CD14-positive monocyte (primary cell): ENCODE results near the gene MUS81. TPM values are rescaled to one million over a fixed set of nuclear protein-coding genes. Genes with fewer than 3 reads are reported as not detected.

Experiments used
- DNase-seq, 3 donors: peaks; one replicate each; pipeline ENCODE4 v3.0.0-alpha.2; 2011 to 2022
- H2AFZ ChIP-seq: 2 replicates; pipeline ENCODE4 v1.6.0; 2012; ENCODE audit warnings: mild to moderate bottlenecking, low read depth, low read length, inconsistent platforms; ENCODE audit not compliant: insufficient read depth, poor library complexity, severe bottlenecking
- H3K27ac ChIP-seq, 2 donors: 1 replicate in 1 of 2; 2 replicates in 1 of 2; pipeline ENCODE4 v1.5.1; 2012 to 2013; ENCODE audit warnings: low read length in 2 of 2, control low read depth in 1 of 2, inconsistent platforms in 1 of 2, low read depth in 1 of 2, mild to moderate bottlenecking in 1 of 2
- H3K27me3 ChIP-seq, 2 donors: one replicate each; pipeline versions ENCODE4 v1.6.0 to v1.6.1; 2011 to 2013; ENCODE audit warnings: low read length in 2 of 2; ENCODE audit not compliant: control insufficient read depth in 2 of 2, insufficient read depth in 2 of 2
- H3K36me3 ChIP-seq, 2 donors: replicated peaks in 1 of 2; 1 replicate in 1 of 2; 2 replicates in 1 of 2; pipeline versions ENCODE4 v1.5.1 to v1.6.1; 2012 to 2013; ENCODE audit warnings: low read length in 2 of 2, control low read depth in 1 of 2, inconsistent platforms in 1 of 2, mild to moderate bottlenecking in 1 of 2; ENCODE audit not compliant: insufficient read depth in 2 of 2, control insufficient read depth in 1 of 2
- H3K4me1 ChIP-seq, 2 donors: 1 replicate in 1 of 2; 2 replicates in 1 of 2; pipeline versions ENCODE4 v1.5.1 to v1.6.1; 2012 to 2013; ENCODE audit warnings: low read length in 2 of 2, control low read depth in 1 of 2, inconsistent platforms in 1 of 2, mild to moderate bottlenecking in 1 of 2, moderate library complexity in 1 of 2; ENCODE audit not compliant: insufficient read depth in 2 of 2, control insufficient read depth in 1 of 2
- H3K4me2 ChIP-seq: replicated peaks from 2 replicates; pipeline ENCODE3; 2012; ENCODE audit warnings: low read length, moderate library complexity, mild to moderate bottlenecking; ENCODE audit not compliant: poor library complexity, severe bottlenecking; ENCODE audit errors: extremely low read depth
- H3K4me3 ChIP-seq, 3 experiments: fragments of 200-600 bp in 1 of 3; sonication (generic) in 1 of 3; replicated peaks in 1 of 3; 1 replicate in 2 of 3; 2 replicates in 1 of 3; pipeline ENCODE4 v1.5.1; 2011 to 2013; ENCODE audit warnings: low read length in 3 of 3, mild to moderate bottlenecking in 3 of 3, control low read depth in 2 of 3, low read depth in 2 of 3, inconsistent platforms in 1 of 3, moderate library complexity in 1 of 3
- H3K79me2 ChIP-seq: 2 replicates; pipeline ENCODE4 v1.6.0; 2012; ENCODE audit warnings: mild to moderate bottlenecking, control low read depth, inconsistent platforms, low read length, moderate library complexity; ENCODE audit not compliant: insufficient read depth
- H3K9ac ChIP-seq: 2 replicates; pipeline ENCODE4 v1.6.0; 2017; ENCODE audit warnings: low read length, mild to moderate bottlenecking; ENCODE audit not compliant: insufficient read depth, poor library complexity, severe bottlenecking
- H3K9me3 ChIP-seq, 2 donors: replicated peaks in 1 of 2; 1 replicate in 1 of 2; 2 replicates in 1 of 2; pipeline versions ENCODE4 v1.5.1 to v1.6.1; 2012 to 2013; ENCODE audit warnings: low read length in 2 of 2, control low read depth in 1 of 2; ENCODE audit not compliant: control insufficient read depth in 1 of 2, insufficient read depth in 1 of 2
- H4K20me1 ChIP-seq: 2 replicates; pipeline ENCODE4 v1.6.0; 2012; ENCODE audit warnings: mild to moderate bottlenecking, low read length, control low read depth, moderate library complexity; ENCODE audit not compliant: insufficient read depth
- H3K27ac Mint-ChIP-seq, 7 donors: one replicate each; pipeline ENCODE4 v1.8.0; 2020; ENCODE audit warnings: mild to moderate bottlenecking in 7 of 7, mixed read lengths in 7 of 7, moderate library complexity in 6 of 7, inconsistent platforms in 2 of 7
- H3K27me3 Mint-ChIP-seq, 3 donors: one replicate each; pipeline ENCODE4 v1.8.0; 2021 to 2022; ENCODE audit warnings: low read depth in 3 of 3, mild to moderate bottlenecking in 3 of 3, mixed read lengths in 3 of 3, moderate library complexity in 3 of 3, inconsistent platforms in 1 of 3
- H3K36me3 Mint-ChIP-seq, 2 donors: one replicate each; pipeline ENCODE4 v1.8.0; 2020; ENCODE audit warnings: mixed read lengths in 2 of 2, inconsistent platforms in 1 of 2, mild to moderate bottlenecking in 1 of 2
- H3K4me1 Mint-ChIP-seq: one replicate; pipeline ENCODE4 v1.8.0; 2020; ENCODE audit warnings: mild to moderate bottlenecking, mixed read lengths
- H3K4me3 Mint-ChIP-seq, 2 donors: one replicate each; pipeline ENCODE4 v1.8.0; 2020; ENCODE audit warnings: mild to moderate bottlenecking in 2 of 2, mixed read lengths in 2 of 2, moderate library complexity in 1 of 2
- H3K9me3 Mint-ChIP-seq, 7 donors: one replicate each; pipeline ENCODE4 v1.8.0; 2020 to 2022; ENCODE audit warnings: mixed read lengths in 7 of 7, mild to moderate bottlenecking in 6 of 7, moderate library complexity in 6 of 7, inconsistent platforms in 2 of 7
- whole genome bisulfite sequencing: methylation state at CpG from one replicate; pipeline ENCODE4 v1.1.5; 2013; ENCODE audit warnings: missing lambda C conversion rate; ENCODE audit not compliant: insufficient coverage; 5-methylcytosine and 5-hydroxymethylcytosine counted together
- intact Hi-C, 2 donors: fragments of 100-400 bp; cut with micrococcal nuclease; formaldehyde crosslinking; loops; one replicate each; pipeline versions ENCODE4 v1.15.0 to v1.15.1; 2023
- polyA plus RNA-seq, 3 donors: library from polyadenylated mRNA; depleted of rRNA in 1 of 3; unstranded in 2 of 3; stranded (reverse) in 1 of 3; fragments of 300-500 nt in 2 of 3; fragments of >200 nt in 1 of 3; fragmentation: Illumina TruSeq in 2 of 3; gene quantifications; 1 replicate in 2 of 3; 2 replicates in 1 of 3; pipeline ENCODE4 v1.2.3, GENCODE V29; 2012 to 2021
- TF ChIP-seq, protein P1 (sequence below): fragments of 200-600 bp; IDR thresholded peaks from one replicate; pipeline ENCODE4 v1.8.0; 2022; ENCODE audit warnings: antibody characterized with exemption, mild to moderate bottlenecking

Gene MUS81
- polyA plus RNA-seq, 3 donors: 15.0 to 87.5 (median 16.4) TPM

DNA sequence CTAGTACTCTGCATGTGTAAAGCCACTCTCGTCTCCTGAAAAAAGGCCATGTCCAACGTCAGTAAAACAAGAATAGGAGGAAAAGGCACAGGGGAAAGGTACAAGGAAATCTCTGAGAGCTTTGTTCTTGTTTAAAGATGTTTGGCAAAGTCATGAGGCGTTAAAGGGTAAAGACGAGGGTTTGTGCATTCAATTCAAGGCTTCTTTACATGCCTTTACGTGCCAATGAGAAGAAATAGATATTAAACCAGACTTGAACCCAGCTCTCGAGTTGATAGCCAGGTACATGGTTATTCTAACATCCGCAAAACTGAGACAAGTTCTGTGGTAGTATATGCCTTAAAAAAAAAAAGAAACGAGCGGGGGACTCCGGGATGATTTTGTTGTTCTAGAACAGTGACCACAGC, 1.5 kb upstream of the MUS81 start:
- no peaks in the 10 kb centered on the region for H3K9me3 ChIP-seq
- H3K4me3 Mint-ChIP-seq: peak overlapping the region; percentile 91 to 96
- peaks cover 42 to 54% of the 10 kb centered on the region in 2 donors for H3K36me3 Mint-ChIP-seq
- H3K4me1 Mint-ChIP-seq: peaks cover 54% of the 10 kb centered on the region
- intact Hi-C loops: loop anchor here in 1 of 2 donors (2.0 kb wide), 1 partner anchor 14 kb away; the partner anchor contains the start of gene EFEMP2
- WGBS: 1% methylated on average over 5 of the region's 10 CpGs
- H3K27me3 ChIP-seq: no peaks in the 10 kb centered on the region
- no peak overlapping the region for H3K9ac ChIP-seq
- H3K4me2 ChIP-seq: peak overlapping the region; percentile 96
- TF ChIP-seq, protein P1, sequence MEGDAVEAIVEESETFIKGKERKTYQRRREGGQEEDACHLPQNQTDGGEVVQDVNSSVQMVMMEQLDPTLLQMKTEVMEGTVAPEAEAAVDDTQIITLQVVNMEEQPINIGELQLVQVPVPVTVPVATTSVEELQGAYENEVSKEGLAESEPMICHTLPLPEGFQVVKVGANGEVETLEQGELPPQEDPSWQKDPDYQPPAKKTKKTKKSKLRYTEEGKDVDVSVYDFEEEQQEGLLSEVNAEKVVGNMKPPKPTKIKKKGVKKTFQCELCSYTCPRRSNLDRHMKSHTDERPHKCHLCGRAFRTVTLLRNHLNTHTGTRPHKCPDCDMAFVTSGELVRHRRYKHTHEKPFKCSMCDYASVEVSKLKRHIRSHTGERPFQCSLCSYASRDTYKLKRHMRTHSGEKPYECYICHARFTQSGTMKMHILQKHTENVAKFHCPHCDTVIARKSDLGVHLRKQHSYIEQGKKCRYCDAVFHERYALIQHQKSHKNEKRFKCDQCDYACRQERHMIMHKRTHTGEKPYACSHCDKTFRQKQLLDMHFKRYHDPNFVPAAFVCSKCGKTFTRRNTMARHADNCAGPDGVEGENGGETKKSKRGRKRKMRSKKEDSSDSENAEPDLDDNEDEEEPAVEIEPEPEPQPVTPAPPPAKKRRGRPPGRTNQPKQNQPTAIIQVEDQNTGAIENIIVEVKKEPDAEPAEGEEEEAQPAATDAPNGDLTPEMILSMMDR: no peak
- peaks cover 0 to 5% (median 0%) of the 10 kb centered on the region in 7 donors for H3K9me3 Mint-ChIP-seq
- DNase-seq: no peak
- H3K36me3 ChIP-seq: peaks cover 42 to 51% of the 10 kb centered on the region in 2 donors
- H3K27ac Mint-ChIP-seq: peak overlapping the region; percentile 89 to 99 (median 96)
- peaks cover 0 to 2% (median 1%) of the 10 kb centered on the region in 3 donors for H3K27me3 Mint-ChIP-seq
- peaks cover 74% of the 10 kb centered on the region for H3K79me2 ChIP-seq
- peak overlapping the region; percentile 87 for H2AFZ ChIP-seq
- H3K4me3 ChIP-seq: peak overlapping the region; percentile 59 to 98 (median 92)
- peak overlapping the region; percentile 86 to 95 for H3K27ac ChIP-seq
- peaks cover 68% of the 10 kb centered on the region for H4K20me1 ChIP-seq
- H3K4me1 ChIP-seq: peaks cover 41 to 56% of the 10 kb centered on the region in 2 donors

DNA sequence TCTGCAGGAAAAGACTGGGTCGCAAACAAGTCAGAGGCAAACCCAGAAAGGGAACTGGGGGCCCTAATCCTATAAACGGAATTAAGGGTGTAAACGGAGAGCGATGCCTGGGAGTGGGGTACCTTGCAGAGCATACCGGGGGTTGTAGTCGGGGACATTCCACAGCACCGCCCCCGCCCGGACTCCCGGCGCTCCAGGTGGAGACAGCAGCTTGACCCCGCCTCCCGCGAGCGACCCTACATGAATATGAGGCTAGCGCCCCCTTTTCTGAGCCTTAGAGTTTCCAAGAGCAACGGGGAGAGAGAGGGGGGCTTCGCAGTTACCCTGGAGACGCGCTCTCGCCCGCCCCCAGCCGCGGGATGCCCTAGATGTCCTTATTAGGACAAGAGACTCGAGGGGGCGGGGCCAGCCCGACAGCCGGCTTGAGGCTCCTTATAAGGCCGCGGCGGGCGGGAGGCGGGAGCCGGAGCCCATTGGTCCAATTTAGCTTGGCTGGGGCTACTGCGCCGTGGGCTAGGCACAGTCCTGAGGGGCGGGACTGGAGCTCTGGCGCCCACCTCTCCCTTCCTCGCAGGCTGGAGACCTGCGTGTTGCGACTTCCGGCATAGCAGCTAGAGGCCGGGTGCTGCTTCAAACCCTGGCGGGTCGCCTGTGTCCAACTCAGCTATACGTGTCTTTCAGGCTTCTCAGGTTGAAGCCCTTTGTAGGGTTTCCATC, 980 bp upstream of the MUS81 start:
- Histone ChIP-seq H3K27ac (peak overlapping the region; percentile 86 to 95), H3K27me3 (no peaks in the 10 kb centered on the region), H3K79me2 (peaks cover 68% of the 10 kb centered on the region), H3K4me1 (peaks cover 41 to 56% of the 10 kb centered on the region in 2 donors), H3K9ac (peak overlapping the region; percentile 86), H3K36me3 (peaks cover 42 to 51% of the 10 kb centered on the region in 2 donors), H4K20me1 (peaks cover 62% of the 10 kb centered on the region), H3K4me3 (peak overlapping the region; percentile 59 to 98 (median 92)), H3K4me2 (peak overlapping the region; percentile 96), H3K9me3 (no peaks in the 10 kb centered on the region), H2AFZ (peak overlapping the region; percentile 87)
- DNase-seq: peak; percentile 84 to 95 (median 88)
- peaks cover 0 to 5% (median 0%) of the 10 kb centered on the region in 7 donors for H3K9me3 Mint-ChIP-seq
- H3K27ac Mint-ChIP-seq: peak overlapping the region; percentile 91 to 99 (median 97)
- under 1% methylated on average over 45 of the region's 46 CpGs for WGBS
- H3K27me3 Mint-ChIP-seq: peaks cover 0 to 2% (median 1%) of the 10 kb centered on the region in 3 donors
- peak overlapping the region; percentile 91 to 96 for H3K4me3 Mint-ChIP-seq
- TF ChIP-seq, protein P1: no peak
- intact Hi-C loops: loop anchor here in 1 of 2 donors (2.0 kb wide), 1 partner anchor 14 kb away; the partner anchor contains the start of gene EFEMP2
- peaks cover 49% of the 10 kb centered on the region for H3K4me1 Mint-ChIP-seq
- peaks cover 40 to 54% of the 10 kb centered on the region in 2 donors for H3K36me3 Mint-ChIP-seq
